Ureter (tissue), 1 donor: Measurements from ENCODE around the gene EML1. TPM values are rescaled to one million over a fixed set of nuclear protein-coding genes. Genes with fewer than 3 reads are reported as not detected.
A peak's percentile ranks its signal among the peaks of the same experiment; 100 is the strongest.
"Not testable (repeated sequence)": the region's sequence is repeated elsewhere in the genome, so short reads cannot be mapped to it uniquely, and the experiment has no call there.

Experiments used
- DNase-seq: peaks from one replicate; pipeline ENCODE4 v3.0.0-alpha.2; 2020; ENCODE audit warnings: low spot score
- total RNA-seq: library from RNA; stranded (reverse); gene quantifications from one replicate; pipeline ENCODE4 v1.2.4, GENCODE V29; 2023
- donor health status: DM: yes; HTN: yes; CAD: no.

Gene EML1
- total RNA-seq, 1 donor from 2014 or later: 34.1 TPM

DNA sequence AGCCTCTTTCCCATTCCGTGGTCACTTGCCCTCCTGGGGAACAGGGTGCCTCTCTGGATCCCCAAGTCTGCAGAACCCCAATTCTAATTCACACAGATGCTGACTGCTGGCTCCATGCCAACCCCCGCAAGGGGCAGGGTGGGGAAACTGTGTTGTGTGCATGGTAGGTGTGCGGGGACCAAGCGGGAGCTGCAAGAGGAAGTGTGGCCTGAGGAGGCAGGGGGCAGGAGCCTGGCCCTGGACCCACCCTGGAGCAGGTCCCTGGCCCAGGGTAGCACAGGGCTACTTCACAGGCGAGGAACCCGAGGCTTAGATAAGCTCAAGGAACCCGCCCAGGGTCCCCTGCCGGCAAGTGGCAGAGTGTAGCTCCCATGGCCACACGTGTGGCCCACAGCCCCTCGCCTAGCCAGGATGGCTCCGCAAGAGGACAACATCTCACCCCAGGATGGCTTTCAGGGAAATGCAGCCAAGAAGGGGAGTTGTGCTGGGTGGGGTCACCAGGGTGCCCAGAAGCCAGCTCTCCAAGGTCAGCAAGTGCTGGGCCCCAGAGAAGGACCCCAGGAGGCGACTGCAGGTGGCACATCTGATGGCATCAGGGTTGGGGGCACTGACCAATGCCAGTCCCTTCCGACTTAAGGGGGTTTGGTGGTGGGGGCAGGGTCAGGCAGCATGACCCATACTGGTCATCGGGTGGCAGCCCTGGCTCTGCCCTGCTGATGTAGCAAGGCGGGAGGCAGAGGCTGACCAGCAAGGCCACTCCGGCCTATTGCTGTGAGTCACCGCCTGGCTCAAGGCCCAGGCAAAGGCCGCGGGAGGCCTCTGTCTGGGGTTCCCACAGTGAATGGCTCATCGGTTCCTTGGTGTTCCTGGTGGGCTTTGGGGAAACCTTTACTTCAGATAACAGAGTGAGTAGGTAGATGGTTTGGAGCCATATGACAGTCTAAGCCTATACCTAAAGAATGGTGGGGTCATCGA lies 37.3 kb upstream of the EML1 start:
- peak; percentile 79 for DNase-seq

DNA sequence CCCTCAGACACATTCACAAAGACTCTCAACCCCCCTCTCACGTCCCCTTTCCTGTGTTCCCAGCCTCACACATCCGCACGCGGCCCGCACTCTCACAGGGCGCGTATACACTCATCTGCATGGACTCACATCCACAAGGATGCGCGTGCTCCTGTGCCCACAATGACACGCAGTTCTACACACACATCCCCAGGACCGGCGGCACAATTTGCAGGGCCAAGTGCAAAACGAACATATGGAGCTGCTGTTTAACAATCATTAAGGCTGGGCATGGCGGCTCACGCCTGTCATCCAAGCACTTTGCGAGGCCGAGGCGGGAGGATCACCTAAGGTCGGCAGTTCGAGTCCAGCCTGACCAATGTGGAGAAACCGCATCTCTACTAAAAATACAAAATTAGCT lies 36.4 kb upstream of the EML1 start:
- DNase-seq: no peak

DNA sequence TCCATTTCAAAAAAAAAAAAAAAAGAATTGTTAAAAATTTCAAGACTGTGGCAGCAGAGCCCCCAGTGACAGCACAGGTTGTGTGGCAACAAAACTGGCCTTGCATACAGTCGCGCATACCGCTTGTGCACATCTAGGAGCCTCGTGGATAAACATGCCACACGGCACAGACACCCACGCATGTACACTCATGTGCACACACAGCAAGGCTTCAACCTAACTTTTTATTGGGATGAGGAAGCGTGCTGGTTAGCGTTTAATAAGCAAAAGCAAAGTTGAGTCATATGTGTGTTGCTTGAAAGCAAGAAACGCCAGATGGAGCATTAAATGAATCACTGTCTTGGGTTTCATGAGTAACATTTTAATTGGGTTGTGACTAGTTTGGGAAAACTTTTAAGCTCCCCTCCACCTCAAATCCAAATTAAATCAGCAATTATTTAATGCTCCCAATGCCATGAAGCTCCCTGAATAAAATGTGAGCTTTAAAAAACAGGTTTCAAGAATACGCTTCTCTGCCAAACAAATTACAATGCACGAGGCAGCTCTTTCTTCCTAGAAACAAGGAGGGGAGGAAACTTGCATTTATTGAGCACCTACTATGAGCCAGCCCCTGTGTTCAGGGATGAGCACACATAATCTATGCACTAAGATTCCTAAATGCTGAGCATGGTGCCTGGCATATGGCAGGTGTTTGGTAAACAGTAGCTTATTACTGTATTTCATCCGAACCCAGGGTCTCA lies 35.7 kb upstream of the EML1 start:
- no peak for DNase-seq

DNA sequence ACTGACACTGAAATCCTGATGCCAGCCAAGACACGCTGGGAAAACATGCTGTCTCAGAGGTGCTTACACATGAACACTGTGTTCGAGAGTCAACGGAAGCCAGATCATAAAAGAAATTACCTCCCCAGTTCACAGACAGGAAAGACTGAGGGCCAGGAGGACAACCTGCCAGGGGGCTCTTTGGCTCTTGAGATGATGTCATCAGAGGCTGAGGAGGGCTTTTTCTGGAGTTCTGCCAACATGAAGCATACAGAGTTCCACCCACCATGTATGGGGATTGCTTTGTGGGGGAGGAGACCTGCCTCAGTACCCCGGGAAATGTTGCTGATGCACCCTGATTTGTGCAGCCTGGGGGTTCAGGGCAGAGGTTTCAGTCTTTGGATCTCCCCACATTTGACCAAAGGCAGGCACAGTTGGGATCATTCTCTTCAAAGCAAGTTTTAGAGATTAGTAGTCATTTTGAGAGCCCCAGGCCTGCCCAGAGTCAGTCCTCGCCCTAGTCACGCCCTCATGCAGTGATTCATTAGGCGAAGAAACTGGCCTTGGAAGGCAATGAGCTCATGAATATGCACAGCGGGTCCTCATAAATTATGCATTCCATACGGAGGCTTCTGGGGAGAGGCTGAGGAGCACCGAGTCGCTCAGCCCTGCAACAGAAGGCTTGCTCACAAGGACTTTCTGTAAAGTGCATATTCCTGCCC lies 34.9 kb upstream of the EML1 start:
- DNase-seq: no peak

DNA sequence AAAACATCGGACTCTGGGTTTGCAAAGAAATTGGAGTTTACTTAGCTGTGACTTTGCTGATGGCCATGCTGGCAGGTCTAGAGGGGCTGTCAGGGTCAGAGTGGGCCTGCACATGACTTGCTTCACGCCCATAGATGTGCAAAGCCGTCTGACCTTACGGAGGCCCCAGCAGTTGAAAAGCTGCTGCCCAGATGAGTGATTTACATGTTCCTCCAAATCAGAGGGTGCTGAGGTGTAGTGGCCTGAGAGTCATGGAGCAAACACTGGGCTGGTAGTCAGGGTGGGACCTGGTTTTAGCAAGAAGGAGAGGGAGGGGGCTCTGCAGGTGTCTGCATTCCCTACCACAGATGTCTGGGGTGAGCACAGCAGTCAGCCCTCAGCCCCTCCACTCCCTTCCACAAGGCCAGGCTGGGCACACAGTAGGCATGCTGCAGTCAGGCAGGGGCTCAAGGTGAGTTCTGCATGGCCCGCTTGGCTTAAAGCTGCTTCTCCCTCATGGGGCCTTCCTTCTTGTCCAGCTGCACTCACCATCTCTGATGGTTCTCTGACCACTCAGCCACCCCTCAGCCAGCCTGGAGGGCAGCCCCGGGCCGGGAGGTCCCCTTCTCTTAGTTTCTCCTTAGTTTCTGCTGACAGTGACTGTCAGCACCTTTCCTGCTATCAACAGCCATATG lies 34.2 kb upstream of the EML1 start:
- no peak for DNase-seq

DNA sequence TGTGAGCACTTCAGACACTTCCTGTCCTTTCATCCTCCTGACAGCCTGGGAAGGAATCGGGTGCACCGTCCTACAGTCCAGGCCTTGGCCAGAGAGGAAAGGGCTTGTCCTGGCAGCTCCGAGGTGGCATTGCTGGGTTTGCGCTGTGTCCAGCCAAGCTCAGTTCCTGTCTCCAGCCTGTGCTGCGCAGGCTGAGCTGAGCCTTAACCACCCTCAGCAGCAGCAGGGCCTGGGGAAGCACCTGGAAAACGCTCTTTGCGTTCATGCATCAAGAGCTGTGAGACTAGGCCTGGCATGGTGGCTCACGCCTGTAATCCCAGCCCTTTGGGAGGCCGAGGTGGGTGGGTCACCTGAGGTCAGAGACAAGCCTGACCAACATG lies 33.7 kb upstream of the EML1 start:
- no peak for DNase-seq

DNA sequence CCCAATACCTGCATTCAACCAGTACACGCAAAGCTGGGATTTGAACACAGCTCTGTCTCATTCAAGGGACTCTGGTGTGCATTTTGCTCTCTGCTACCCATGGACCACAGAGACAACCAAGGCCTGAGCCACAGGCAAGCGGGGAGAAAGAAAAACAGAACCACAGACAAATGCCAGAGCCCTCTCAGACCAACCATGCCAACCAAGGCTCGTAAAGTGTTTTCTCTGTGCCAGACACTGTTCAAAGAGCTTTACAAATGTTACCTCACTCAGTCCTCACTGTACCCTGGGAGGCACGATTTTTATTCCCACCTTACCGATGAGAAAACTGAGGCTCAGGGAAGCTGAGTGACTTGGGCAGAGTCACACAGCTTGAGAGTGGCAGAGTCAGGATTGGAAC lies 32.4 kb upstream of the EML1 start:
- no peak for DNase-seq

DNA sequence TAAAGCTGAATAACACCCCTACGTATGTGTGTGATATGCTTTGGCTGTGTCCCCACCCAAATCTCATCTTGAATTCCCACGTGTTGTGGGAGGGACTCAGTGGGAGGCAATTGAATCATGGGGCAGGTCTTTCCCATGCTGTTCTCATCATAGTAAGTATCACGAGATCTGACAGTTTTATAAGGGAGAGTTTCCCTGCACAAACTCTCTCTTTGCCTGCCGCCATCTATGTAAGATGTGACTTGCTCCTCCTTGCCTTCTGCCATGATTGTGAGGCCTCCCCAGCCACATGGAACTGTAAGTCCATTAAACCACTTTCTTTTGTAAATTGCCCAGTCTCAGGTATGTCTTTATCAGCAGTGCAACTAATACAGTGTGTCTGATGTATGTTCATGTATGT lies 30.3 kb upstream of the EML1 start:
- not testable (repeated sequence) for DNase-seq

DNA sequence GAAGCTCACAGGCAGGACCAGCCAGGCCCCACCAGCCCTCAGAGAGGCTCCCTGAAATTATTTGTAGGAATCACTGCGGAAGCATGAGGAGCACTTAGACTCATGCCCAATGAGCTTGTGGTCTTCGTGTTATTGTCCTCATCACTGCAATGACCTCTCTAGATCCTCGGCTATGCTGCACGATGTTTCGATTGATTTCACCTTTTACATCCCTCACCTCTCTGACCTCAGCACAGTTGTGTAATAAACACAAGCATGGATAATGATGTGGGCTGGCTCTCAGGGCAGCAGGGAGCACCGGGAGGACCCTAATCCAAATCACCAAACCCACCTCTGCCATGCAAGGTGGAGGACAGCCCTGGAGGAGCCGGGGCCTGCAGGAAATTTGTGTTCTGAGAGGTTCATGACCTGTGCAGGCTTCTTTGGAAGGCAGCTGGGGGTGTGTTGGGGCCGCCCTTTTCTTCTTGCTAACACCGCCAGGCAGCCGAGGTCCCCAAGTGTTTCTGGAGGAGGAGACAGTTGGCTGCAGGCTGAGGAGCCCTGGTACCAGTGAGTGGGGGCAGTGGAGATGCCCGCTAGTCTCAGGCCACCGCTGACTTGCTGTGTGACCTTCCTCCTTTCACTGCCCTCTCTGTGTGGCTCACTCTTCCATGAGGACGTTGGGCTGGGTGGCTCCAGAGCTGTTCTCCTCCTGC lies 29.5 kb upstream of the EML1 start:
- DNase-seq: no peak

DNA sequence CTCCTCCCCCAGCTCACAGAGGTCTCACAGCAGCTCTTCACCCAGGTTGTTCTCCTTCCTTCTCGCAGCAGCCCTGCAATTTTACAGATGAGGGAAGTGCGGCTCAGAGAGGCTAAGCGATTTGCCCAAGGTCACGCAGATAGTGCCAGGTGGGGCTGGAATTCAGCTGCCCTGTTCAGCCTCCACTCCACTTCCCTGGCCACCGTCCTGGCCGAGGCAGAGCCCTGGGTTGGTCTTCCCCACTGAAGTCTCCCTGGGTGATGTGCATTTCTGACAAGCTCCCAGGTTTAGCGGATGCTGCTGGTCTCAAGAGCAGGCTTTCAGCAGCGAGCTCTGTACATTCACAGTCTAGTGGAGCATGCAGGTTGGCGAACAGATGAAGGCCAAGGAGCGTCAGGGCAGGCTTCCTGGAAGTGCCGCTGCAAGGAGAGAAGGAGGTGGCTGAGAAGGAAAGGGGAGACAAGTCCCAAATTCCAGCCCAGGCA lies 28.9 kb upstream of the EML1 start:
- no peak for DNase-seq

DNA sequence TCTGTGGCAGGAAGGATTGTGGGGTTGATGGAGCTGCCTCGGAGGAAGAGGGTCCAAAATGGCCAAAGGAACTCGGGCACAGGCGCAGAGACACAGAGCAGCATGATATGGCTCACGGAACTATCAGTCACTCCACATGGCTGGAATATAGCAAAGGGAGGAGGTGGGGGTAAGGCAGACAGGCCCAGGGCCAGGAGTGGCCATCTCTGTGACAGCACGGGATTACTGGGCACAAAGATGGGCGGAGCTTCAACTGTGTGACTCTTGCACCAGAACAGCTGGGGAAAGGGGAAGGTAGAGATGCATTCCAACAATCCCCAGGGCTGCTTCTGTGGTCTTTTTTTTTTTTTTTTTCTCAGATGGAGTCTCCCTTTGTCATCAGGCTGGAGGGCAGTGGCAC lies 24.8 kb upstream of the EML1 start:
- DNase-seq: no peak

DNA sequence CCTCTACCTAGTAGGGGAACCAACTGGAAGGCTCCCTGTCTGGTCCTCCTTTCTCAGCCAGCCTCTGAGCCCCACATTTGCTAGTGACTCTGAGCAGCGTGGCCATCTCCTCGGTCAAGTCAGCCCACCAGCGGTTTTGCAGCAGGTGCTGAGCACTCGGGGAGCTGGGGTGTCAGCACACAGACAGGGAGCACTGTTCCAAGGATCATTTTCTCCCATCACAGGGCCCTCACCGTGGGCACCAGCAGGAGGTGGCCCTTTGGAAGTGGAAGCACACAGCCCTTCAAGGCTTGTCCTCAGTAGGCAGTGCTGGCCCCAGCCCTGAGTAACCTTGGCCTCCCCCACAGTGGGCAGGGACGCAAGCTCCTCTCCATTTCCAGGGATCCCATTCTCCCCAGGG lies 24.1 kb upstream of the EML1 start:
- DNase-seq: no peak

DNA sequence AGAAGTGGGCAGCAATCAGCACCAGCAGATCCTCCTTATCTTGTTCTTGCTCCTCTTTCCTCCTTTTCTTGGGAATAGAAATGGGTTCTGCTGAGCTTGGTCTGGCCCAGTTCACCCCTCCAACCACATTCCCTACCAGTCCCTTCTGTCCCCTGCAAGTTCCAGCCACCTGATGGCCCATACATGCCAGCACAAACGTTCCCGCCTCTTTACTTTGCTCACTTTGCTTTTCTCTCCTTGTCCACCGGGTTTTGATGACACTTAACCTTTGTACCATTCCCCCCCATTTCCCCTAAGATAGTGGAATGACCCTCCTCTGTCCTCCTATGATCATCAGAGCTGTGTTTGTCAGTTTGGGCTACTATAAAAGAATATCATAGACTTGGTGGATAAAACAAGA lies 23.4 kb upstream of the EML1 start:
- DNase-seq: no peak

DNA sequence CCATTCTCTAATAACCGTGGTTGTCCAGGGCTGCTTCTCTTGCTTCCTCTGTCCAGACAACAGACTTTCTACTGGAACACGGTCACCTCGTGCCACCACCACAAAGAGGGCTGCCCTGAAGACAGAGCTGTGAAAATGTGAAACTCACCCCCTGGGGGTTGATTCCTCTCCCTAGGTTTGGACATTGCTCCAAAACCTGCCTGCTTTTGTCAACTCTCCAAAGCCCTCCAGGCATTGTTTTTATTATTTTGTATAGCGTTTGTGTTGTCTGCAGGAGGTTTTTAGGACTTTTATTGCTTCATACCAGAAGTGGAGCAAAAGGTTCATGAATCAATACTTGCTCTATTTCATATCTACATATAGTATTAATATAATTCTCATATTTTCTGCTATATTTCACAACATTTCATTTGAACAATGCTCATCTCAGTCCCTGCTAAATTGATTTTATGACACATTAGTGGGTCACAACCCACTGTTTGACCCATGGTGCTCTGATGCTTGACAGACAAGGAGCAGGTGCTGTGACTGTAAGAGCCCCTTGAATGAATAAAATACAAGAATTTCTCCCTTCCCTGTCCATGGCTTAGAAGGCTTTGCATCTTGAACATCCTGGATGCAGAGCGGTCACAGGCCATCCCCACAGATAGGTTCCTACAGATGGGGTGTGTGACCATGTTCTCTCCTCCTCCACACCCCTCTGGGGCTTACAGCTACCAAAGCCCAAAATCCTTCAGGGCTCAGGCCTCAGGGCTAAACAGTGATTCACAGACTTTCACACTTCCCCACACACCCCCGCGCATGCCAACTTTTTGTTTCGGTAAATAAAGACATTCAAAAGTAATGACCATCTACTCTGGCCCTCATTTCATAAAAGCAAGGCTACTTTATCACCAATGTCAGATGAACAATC lies 20.6 kb upstream of the EML1 start:
- DNase-seq: no peak

DNA sequence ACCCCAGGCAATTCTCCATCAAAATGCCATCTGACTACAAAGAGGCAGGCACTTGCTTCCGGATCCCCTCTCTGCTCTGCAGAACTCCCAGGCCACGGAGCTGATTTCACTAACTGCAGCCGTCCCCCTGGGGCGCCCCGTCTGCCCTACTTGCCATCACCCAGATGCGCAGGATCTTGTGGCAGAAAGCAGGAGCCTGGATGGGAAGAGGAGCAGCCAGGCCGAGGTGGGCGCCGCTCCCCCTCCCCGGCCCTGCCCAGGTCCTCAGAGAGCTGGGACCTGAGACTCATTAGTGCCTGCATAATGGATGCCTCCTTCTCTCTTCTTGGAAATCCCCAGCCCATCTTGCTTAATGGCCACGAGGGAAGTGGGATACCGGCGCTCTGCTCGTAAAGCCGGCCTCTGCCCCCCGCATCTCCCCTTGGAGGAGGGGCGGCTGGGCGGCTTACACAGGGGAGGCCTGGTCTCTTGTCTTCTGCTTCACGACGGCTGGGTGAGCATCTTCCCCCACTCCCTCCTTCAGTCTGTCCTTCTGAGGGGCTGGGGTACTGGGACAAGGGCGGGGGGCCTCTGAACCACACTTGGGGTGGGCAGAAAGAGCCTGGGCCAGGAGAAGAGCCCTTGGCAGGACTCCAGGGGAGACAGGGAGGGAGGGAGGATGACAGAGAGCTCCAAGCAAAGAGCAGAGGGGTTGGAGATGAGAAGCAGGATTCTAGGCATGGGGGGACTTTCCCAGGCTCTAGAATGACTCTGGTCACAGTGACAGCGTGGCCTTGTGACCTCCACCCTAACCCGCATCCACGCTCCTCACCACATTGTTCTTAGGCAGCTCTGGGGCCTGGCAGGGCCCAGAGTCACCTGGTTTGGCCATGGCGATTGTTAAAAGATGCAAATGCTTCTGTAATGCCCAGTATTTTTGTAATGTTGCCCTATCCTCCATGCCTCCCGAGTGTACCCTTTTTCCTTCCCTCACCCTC lies 19.4 kb upstream of the EML1 start:
- DNase-seq: no peak

DNA sequence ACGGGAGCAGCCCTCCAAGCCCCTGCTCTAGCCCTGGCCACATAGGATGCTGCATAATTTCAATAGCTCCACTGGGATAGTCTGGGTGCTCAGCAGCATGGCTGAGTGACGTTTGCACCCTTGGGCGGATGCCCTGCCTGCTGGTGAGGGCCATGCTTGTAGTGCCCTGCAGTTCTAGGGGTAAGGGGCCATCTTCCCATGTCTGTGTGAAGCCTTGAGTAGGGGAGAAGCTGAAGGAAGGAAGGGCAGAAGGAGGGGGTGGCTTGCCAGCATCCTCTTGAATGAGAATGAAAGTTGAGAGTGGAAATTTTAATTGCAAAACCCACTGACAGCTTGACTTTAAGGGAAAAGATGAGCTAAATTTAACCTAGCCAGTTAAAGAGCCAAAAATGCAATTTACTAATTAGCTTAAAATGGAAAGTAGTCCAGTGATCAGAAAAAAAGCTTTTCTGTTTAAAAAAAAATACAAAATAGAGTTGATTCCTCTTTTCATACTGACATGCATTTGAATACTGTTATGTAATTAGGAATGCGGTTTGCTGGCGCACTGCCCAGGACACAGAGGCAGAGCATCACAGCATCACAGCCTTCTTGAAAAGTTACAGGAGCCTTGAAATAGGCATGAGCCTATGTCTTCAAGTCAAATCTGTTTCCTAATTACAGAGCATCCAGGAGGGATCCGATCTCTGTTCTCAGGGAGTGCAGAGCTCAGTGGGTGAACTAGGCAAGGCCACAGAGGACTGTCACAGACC lies 18.5 kb upstream of the EML1 start:
- no peak for DNase-seq

DNA sequence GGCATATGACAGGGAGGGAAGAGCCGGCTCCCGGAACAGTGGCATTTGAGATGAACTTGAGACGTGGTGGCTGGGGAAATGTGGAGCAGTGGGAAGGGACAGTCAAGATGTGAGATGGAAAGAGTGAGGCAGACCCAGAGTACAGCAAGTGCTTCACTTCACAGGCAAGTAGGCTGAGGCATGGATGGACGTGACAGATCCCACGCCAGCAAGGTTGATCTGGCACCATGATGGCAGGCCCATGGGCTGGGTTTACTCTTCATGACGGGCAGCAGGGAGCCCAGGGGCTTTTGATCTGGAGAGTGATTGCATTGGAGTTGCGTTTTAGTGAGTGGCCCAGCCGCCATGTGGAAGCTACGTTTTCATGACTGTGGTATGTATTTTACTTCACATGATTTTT lies 17.9 kb upstream of the EML1 start:
- no peak for DNase-seq

DNA sequence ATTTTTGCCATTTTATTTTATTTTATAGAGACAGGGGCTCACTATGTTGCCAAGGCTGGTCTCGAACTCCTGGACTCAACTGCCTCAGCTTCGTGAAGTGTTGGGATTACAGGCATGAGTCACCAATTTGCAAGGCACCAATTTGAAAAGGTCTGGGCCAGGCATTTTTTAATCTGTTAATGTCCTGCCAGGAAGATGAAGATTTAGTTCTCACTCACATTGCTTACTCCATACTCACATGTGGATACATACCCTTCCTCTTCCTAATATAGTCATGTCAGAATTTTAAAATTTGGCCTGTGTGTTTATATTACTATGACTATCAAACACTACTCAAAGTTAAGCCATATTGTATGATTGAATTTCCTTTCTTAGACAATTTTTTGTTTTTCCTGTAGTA lies 15.3 kb upstream of the EML1 start:
- no peak for DNase-seq
